SK-N-MC (cell line): ENCODE results near the gene ATOX1.

Experiments
- FOXP2 ChIP-seq: optimal IDR thresholded peaks from 2 replicates; pipeline ENCODE3; 2011; ENCODE audit warnings: mild to moderate bottlenecking, moderate library complexity; ENCODE audit not compliant: insufficient read depth; ENCODE audit errors: extremely low read length, control extremely low read depth
- POLR2AphosphoS5 ChIP-seq: IDR thresholded peaks from 2 replicates; pipeline ENCODE4 v1.6.1; 2012; ENCODE audit warnings: mild to moderate bottlenecking, low read depth, low read length, borderline replicate concordance

DNA sequence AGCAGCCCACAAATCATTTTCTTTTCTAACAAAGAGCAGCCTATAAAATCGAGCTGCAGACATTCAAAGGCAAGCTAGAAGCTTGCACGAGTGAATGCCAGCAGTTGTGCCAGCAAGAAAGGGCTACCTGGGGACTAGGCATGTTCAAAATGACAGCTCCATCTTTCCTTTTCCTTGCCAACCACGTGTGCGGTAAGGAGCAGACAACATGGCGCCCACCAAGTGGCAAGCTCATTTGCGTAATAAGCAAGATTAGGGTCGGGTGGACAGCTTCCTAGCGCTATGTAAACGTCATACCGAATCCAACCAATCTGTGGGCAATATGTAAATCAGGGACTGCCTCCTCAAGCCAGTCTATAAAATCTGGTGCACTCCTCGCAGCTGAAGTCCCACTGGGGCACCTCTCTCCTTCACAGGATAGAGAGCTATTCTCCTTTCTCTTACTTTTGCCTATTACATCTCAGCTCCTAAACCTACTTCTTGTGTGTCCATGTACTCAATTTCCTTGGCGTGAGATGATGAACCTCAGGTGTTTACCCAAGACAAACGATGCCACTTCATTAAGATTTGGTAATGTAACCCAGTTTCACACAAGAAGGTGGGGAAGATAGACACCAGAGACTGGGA lies 49.2 kb downstream of the ATOX1 start:
- TF ChIP-seq POLR2AphosphoS5 (no peak), FOXP2 (no peak)
